GM08714 (cell line): ENCODE measurements around the gene FAM89A.
"Not testable (repeated sequence)": the region's sequence is repeated elsewhere in the genome, so short reads cannot be mapped to it uniquely, and the experiment has no call there.

Experiments used
- H3K4me3 ChIP-seq: fragments of 200-500 bp; sonication (Bioruptor generic); 2 replicates; pipeline ENCODE4 v1.5.1; 2014; ENCODE audit warnings: mild to moderate bottlenecking, low read length, inconsistent platforms
- ZNF274 ChIP-seq: IDR thresholded peaks from 2 replicates; pipeline ENCODE4 v1.6.1; 2012; ENCODE audit warnings: mild to moderate bottlenecking, low read depth, low read length

FAM89A gene

DNA sequence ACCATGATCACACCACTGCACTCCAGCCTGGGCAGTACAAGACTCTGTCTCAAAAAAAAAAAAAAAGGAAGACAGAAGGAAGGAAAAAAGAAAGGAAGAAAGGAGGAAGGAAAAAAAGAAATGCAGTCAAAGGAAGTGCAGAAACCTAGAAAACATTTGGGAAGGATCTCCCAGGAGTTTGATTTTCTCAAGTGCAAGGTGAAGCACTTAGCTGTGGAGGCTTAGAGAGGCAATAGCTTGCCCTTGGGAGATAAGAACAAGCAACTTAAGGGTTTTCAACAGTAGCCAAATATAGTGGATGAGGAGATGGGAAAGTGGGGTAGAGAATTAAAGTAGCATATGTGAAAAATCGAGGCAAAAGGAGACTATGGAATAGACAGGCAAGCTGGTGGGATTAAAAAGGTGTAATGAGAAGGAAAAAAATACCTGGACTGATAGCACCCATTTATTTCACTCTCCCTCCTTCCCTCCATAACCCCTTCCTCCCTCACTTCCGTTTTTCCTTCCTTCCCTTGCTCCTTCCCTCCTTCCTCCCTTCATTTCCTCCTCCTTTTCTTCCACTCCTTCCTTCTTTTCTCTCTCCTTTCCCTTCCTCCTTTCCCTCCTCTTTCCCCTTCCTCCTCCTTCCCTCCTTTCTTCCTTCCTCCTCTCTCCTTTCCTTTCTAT, 6.8 kb upstream of the FAM89A start:
- TF ChIP-seq ZNF274, result no peak
- H3K4me3 ChIP-seq, result no peak overlapping the region

DNA sequence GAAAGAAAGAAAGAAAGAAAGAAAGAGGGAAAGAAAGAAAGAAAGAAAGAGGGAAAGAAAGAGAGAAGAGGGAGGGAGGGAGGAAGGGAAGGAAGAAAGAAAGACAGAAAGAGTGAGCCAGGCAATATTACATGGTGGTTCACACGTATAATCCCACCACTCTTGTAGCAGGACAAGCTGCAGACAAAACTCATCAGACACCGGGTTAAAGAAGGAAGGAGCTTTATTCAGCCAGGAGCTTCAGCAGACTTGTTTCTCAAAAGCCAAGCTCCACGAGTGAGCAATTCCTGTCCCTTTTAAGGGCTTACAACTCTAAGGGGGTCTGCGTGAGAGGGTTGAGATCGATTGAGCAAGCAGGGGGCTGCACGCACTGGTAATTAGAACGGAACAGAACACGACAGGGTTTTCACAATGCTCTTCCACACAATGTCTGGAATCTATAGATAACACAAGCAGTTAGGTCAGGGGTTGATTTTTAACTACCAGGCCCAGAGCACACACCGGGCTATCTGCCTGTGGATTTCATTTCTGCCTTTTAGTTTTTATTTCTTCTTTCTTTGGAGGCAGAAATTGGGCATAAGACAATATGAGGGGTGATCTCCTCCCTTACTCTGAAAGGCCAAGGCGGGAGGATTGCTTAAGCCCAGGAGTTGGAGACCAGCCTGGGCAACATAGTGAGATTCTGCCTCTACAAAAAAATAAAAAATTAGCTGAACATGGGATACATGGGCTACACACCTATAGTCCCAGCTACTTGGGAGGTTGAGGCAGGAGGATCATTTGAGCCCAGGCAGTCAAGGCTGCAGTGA, 6.1 kb upstream of the FAM89A start:
- not testable (repeated sequence) for H3K4me3 ChIP-seq

- H3K4me3 ChIP-seq, result no peak overlapping the region
- TF ChIP-seq ZNF274, result no peak
These were observed 5.2 kb upstream of the FAM89A start for GRCh38 chr1:231045286-231045685.

DNA sequence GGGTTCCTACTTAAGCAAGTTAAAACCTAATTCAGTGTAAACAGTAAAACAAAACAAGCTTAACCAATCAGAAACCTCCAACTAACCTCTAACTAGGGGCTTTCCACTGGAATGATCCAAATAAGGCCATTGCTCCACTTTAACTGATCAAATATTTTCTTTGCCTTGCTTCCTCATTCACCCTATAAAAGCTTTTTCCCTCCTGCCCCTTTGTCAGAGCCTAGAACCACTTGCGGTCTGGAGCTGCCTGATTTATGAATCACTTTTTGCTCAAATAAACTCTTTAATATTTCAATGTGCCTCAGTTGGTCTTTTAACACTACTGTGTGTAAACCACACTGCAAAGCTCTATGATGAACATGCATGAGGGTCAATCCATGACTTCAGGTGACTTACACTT, 4.5 kb upstream of the FAM89A start:
- H3K4me3 ChIP-seq, result no peak overlapping the region
- TF ChIP-seq ZNF274, result no peak

GRCh38 chr1:231041719-231042261, 1.7 kb upstream of the FAM89A start:
- TF ChIP-seq ZNF274, result no peak
- no peak overlapping the region for H3K4me3 ChIP-seq

- TF ChIP-seq ZNF274, result no peak
- H3K4me3 ChIP-seq, result no peak overlapping the region
These were observed 1.0 kb upstream of the FAM89A start for GRCh38 chr1:231040800-231041718.

DNA sequence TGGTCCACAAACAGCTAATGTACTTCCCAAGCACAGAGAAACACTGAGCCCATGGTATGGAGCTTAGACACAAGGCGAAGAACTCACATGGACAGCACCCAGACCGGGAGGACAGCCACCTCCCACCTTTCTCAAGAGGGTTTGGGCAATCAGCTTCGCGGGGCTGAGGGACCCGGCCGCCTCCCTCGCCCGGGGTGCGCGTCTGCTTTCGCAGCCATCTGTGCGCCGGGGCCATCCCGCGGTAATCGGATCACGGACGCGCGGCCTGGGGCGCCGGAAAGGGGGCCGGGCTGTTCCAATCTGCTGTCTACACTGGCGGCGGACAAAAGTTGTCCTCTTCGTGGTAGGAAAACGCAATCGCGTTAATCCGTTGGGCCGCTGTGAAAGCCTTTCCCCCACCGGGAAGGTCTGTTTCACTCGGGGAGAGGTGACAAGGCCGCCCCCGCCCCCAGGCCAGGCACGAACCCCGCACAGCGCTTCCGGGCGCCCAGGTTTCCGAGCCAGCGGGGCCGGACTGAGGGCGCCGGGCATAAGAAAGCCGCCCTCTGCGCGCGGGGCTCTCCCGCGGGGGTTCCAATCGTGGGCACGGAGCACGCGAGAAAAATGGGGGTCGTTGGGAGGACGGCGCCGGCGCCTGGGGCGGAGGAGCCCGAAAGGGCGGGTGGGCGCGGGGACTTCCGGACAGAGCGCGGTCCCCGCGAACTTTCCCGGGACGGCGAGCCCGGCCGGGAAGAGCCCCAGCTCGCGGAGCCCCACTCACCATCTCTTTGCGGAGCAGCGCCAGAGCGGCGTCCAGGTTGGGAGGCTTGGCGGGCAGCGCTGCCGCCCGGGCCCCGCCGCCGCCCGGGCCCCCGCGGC, 664 bp downstream of the FAM89A start:
- TF ChIP-seq ZNF274, result no peak
- H3K4me3 ChIP-seq, result peak overlapping the region; percentile 69

GRCh38 chr1:231037585-231038517, 2.2 kb downstream of the FAM89A start:
- H3K4me3 ChIP-seq, result no peak overlapping the region; the same call in 1 of the 2 replicates
- TF ChIP-seq ZNF274, result no peak

GRCh38 chr1:231036416-231036815, 3.6 kb downstream of the FAM89A start:
- H3K4me3 ChIP-seq, result no peak overlapping the region
- no peak for TF ChIP-seq ZNF274

GRCh38 chr1:231035799-231036198, 4.3 kb downstream of the FAM89A start:
- TF ChIP-seq ZNF274, result no peak
- no peak overlapping the region for H3K4me3 ChIP-seq

GRCh38 chr1:231032963-231033362, 7.1 kb downstream of the FAM89A start:
- no peak for TF ChIP-seq ZNF274
- H3K4me3 ChIP-seq, result no peak overlapping the region

- no peak overlapping the region for H3K4me3 ChIP-seq
- TF ChIP-seq ZNF274, result no peak
These were observed 10.2 kb downstream of the FAM89A start for GRCh38 chr1:231029841-231030240.

GRCh38 chr1:231029247-231029646, 10.8 kb downstream of the FAM89A start:
- not testable (repeated sequence) for H3K4me3 ChIP-seq
